ENCODE measurements around the gene NFASC. TPM values are rescaled to one million over a fixed set of nuclear protein-coding genes. Genes with fewer than 3 reads are reported as not detected.

NFASC gene
- total and polyA plus RNA-seq, 2 donors (not counting 3 experiments of a cell fraction or from before 2014, with no cell fraction given), result not detected

- Histone ChIP-seq H3K79me2 (ENCODE audit: control insufficient read depth, insufficient read depth, low read length) (no peaks in the 10 kb centered on the region), H3K27me3 (ENCODE audit: control insufficient read depth in 2 of 2, insufficient read depth in 2 of 2, low read length in 2 of 2) (peaks cover 0 to 2% of the 10 kb centered on the region in 2 experiments), H3K9me3 (replicated peaks; ENCODE audit: control insufficient read depth, insufficient read depth, low read length) (no peaks in the 10 kb centered on the region), H3K9me1 (replicated peaks; ENCODE audit: control insufficient read depth, extremely low read depth, insufficient read depth, low read length) (no peaks in the 10 kb centered on the region), H4K20me1 (replicated peaks; ENCODE audit: control insufficient read depth, extremely low read depth, insufficient read depth, low read length) (no peaks in the 10 kb centered on the region), H3K4me1 (ENCODE audit: control insufficient read depth, extremely low read depth, insufficient read depth, low read length) (no peaks in the 10 kb centered on the region), H3K27ac (ENCODE audit: insufficient read depth, low read depth, low read length) (no peak overlapping the region), H3K9ac (replicated peaks; ENCODE audit: extremely low read depth, insufficient read depth, low read length) (no peak overlapping the region), H2AFZ (ENCODE audit: low read depth, low read length) (no peak overlapping the region), H3K4me3 (replicated peaks in 1 of 3; ENCODE audit: insufficient read depth in 1 of 3, low read depth in 1 of 3, low read length in 3 of 3) (no peak overlapping the region), H3K4me2 (ENCODE audit: insufficient read depth, low read length) (no peak overlapping the region), H3K36me3 (ENCODE audit: control insufficient read depth in 2 of 2, extremely low read depth in 1 of 2, insufficient read depth in 2 of 2, low read length in 2 of 2) (no peaks in the 10 kb centered on the region)
- no peak for FAIRE-seq
- DNase-seq (ENCODE audit: low read depth, low spot score), result no peak
- dilution Hi-C loops (cut with MboI; ENCODE audit: extremely low pct_ligation_motif_present, low sequenced_read_pairs), result no loop called here
- ChIA-PET CTCF (interaction anchor here (1.4 kb wide), 1 partner anchor 113 kb away, joined by 3 read pairs; no protein-coding TSS in a partner anchor), POLR2A (no interaction called here)
- TF ChIP-seq MYC (IDR thresholded peaks at IDR 0.05; ENCODE audit: low read depth, low read length) (no peak), POLR2AphosphoS5 (IDR thresholded peaks at IDR 0.05; ENCODE audit: insufficient read depth, low read depth, low read length) (no peak), JUN (IDR thresholded peaks at IDR 0.05; ENCODE audit: borderline replicate concordance, insufficient read depth, insufficient read length, low read depth) (no peak), EZH2 (IDR thresholded peaks at IDR 0.05; ENCODE audit: borderline replicate concordance, low read depth, low read length, severe bottlenecking) (no peak), POLR2A (IDR thresholded peaks at IDR 0.05; ENCODE audit: low read depth, low read length) (no peak), FOS (IDR thresholded peaks at IDR 0.05; ENCODE audit: borderline replicate concordance, insufficient read depth, low read length) (no peak), CTCF (IDR thresholded peaks at IDR 0.05; ENCODE audit: extremely low read depth in 1 of 2, insufficient read depth in 1 of 2, low read depth in 1 of 2, low read length in 2 of 2) (no peak), MAX (IDR thresholded peaks at IDR 0.05; ENCODE audit: insufficient read depth, insufficient read length) (no peak), GATA2 (IDR thresholded peaks at IDR 0.05; ENCODE audit: insufficient read depth, insufficient read length, low read depth, low read length) (no peak)
- intact Hi-C loops (cut with micrococcal nuclease), result no loop called here
- no TSS peak for BruUV-seq (replicated peaks)
Measured at GRCh38 chr1:204859861-204860267, 10.8 kb upstream of the NFASC start.
